Measurements from ENCODE around the gene RERG. TPM values are rescaled to one million over a fixed set of nuclear protein-coding genes. Genes with fewer than 3 reads are reported as not detected.
A peak's percentile ranks its signal among the peaks of the same experiment; 100 is the strongest.
"Not testable (repeated sequence)": the region's sequence is repeated elsewhere in the genome, so short reads cannot be mapped to it uniquely, and the experiment has no call there.

RERG gene, protein sequence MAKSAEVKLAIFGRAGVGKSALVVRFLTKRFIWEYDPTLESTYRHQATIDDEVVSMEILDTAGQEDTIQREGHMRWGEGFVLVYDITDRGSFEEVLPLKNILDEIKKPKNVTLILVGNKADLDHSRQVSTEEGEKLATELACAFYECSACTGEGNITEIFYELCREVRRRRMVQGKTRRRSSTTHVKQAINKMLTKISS
- total RNA-seq (2014; rRNA removed; shearing (Covaris generic)) = not detected in 2 replicates
- not detected in 2 replicates for polyA plus RNA-seq (2014; cell fraction: nucleus; rRNA removed)

DNA sequence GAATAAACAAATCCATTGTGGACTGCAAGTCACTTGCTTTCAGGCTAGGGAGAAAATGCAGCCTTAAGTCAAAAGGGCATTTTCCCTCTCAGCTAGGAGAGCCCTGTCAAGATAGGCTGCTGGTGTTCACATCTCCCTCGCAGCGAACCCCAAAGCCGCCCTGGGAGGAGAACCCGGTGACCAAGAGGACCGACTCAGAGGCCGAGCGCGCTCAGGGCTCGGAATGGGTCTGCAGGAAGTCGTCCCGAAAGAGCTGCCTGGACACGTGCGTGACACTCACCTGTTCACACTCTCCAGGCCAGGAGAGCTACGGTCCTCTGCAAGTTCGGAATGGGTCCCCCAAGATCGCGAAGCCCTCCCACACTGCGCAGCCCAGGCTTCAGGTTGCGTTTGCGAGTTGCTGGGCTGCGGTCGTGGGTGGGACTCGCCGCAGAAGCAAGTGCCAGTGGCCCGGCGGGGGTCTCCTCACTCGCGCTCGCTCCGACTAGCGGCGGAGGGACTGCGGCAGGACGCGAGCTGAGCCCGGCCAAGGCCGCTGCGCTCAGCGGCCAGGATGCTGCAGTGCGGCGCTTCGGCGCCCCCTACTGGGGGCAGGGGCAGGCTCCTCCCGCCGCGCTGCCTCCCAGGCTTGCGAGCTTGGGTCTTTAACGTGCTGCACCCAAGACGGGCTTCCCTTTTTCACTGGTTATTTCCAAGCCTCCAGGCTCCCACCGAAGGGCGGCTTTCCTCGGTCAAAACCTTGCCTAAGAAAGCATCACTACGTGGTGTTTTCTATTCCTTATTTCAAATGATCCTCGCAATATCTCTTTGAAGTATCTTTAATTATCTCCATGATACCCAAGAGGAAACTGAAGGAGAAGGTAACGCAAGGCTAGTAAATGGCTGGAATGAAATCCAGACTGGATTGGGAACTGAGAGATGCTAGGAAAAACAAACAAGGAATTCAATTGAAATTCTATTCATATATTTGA is at the start of gene RERG:
TSS of gene RERG (minus strand) at position 503 of the 971 bp plus-strand sequence. CDS start 3,928 bp downstream, outside the sequence.
- DNase-seq (ENCODE audit: extremely low read depth, low read depth) = peak; percentile 48

DNA sequence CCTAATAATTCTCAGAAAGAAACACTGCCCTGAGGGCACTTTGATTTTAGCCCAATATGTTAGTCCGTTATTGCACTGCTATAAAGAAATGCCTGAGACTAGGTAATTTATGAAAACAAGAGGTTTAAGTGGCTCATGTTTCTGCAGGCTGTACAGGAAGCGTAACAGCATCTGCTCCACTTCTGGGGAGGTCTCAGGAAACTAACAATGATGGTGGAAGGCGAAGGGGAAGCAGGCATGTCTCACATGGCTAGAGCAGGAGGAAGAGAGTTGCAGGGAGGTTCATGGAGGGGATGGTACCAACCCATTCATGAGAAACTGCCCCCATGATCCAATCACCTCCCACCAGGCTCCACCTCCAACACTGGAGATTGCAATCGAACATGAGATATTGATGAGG is 49.4 kb upstream of the RERG start:
- DNase-seq (ENCODE audit: extremely low read depth, low read depth) = no peak

DNA sequence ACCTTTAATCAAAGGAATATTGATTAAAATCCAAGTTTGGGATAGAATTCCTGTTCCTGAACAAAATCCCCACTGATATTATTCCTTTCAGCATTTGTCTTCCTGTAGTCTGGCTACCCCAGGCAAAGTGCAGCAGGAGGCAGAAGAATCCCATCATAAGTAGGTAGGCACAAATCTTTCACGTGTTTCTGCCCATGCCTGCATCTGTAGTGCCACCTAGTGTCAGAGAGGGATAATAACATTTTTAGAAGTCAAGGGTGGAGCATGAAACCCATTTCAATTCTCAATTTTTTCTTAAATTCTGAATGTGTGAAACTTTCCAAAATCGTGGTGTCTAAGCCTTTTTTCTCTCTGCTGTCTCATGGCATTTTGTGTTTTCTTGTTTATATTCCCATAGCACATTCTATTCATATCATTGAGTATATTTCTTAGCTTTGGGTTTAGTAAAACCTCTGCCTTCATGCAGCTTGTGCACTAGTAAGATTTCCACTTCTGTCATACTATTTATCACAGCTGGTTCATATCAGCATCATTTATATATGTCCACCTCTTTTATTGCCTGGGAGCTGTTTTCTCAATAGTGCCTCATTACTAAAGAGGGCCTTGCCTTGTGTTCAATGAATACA is 47.8 kb upstream of the RERG start:
- DNase-seq (ENCODE audit: extremely low read depth, low read depth) = peak; percentile 59

DNA sequence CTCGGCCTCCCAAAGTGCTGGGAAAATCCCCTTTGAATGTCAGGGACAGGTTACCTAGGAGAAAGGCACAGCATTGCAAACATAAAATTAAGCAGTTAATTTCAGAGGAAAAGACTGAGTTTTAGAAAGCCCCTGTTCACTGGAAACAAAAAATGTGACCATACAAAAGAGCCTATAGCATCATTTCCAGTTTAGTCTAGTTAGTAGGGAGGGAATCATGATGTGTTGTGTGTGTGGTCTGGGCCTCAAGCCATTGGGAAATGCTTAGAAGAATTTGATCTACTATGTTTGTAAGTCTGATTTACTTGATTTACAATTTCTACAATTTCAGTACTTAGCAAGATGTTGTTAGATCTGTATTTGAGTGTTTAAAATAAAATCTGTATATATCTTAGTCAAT is 47.1 kb upstream of the RERG start:
- no peak for DNase-seq (ENCODE audit: extremely low read depth, low read depth)

DNA sequence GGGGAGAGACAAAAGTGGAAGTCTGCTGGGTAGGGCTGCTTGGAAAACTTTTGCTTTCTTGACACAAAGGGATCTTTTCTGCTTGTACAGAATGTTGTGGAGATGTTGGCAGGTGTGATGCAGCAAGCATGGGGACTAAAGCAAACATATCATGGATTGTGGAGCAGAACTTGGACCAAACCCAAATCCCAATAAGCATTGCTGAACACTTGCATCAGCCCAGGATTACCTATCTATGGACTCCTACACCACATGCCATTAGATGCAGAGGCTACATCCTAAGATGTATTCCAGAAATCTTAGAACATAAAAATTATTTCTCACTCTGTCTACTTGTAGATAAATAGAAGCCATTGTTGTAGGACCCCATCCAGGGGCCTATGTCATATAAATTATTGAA is 44.7 kb upstream of the RERG start:
- DNase-seq (ENCODE audit: extremely low read depth, low read depth) = no peak

DNA sequence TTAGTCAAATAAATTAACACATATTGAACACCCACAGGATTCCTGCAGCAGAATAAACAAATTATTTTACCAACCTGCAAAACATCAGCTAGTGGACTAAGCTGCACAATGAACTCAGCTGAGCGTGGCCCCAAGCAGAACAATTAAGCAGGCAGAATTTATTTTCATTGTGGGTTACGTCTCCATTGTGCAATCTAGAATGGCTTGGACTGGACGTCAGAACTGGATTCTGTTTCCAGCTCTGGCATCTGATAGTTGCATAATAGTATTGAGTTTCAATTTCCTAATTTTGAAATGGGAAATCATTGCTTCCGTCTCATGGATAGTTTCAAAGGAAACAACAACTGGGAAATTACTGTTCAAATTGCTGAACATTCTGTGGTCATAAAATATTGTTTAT is 35.5 kb upstream of the RERG start:
- no peak for DNase-seq (ENCODE audit: extremely low read depth, low read depth)

DNA sequence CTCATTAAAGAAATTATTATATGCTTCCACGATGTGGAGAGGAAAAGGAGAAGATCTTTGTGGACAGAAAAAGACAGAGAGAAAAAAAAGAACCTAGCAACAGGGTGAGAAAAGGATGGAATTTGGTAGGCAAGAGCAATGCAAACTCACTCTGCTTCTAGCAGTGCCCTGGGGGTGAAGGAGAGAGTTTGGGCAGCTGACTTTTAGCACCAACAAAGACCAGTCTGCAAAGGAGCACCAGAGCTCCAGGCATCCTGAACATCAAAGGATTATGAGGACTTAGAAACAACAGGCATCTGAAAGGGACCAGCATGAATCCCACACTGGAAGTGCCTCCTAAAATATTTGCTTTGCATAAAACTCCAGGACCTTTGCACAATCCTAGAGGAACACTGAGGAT is 32.8 kb upstream of the RERG start:
- DNase-seq (ENCODE audit: extremely low read depth, low read depth) = no peak

DNA sequence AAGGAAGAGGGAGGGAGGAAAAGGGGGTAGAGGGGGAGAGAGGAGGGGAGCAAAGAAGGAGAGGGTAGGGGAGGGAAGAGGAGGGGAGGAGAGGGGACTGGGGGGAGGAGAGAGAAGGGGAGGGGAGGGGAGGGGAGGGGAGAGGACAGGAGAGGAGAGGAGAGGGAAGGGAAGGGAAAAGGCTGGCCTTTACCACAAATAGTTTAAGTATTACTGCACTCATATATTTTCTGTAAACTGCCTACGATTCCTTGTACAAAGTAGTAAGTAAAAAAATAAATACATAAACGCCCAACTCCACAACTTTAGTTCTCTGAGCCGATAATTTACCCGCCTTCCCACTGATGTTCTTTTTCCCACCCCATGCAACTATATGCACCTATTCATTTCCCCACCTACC is 23.7 kb upstream of the RERG start:
- DNase-seq (ENCODE audit: extremely low read depth, low read depth) = no peak

DNA sequence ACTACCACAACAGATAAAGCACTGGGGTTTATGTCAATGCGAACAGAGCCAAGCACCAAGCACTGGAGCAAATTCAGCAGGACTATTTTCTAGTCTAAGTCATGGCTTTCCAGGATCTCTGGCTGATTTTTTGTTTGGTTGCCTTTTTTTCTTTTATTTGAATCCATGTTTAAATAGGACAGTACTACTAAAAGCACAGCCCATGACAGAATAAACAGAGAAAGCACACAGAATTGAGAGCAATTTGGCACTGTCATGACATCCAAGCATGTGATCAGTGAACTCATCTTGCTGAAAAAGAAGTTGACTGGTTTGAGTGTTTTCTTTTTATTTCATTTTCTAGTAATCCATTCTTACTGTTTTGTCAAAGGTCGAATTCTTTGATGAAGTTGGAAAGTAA is 23.1 kb upstream of the RERG start:
- DNase-seq (ENCODE audit: extremely low read depth, low read depth) = no peak

DNA sequence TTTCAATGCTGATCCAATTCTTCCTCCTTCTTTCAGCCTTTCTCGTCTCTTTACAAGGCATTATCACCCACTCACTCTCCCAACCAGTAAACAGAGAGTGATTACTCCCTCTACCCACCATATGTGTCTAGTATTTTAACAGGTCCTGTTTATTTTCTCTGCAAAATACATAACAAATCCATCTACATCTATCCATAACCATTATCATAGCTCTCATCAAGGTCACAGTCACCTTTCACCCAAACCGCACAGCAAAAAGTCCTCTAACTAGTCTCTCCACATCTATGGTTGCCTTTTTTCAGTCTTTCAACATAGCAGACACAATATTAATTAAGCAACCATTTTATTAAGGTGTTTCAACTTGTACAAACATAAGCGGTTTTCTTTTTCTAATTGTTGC is 21.9 kb upstream of the RERG start:
- DNase-seq (ENCODE audit: extremely low read depth, low read depth) = no peak

DNA sequence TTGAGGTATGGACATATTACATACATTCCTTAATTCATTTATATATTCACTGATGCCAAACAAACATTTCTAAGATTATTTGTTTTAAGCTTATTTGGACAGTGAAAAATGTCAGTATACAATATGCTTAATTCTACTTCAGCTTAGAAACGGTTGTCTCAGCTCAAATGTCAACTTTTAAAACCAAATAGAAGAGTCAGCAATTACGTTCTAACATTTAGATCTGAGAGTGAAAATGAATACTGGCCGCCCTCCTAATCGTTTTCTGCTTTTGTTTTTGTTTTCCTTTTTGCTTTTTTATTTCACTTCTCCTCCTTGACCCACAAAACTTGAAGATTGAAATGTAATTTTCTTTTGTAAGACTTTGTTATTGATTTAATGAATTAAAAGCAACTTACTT is 19.7 kb upstream of the RERG start:
- DNase-seq (ENCODE audit: extremely low read depth, low read depth) = no peak

DNA sequence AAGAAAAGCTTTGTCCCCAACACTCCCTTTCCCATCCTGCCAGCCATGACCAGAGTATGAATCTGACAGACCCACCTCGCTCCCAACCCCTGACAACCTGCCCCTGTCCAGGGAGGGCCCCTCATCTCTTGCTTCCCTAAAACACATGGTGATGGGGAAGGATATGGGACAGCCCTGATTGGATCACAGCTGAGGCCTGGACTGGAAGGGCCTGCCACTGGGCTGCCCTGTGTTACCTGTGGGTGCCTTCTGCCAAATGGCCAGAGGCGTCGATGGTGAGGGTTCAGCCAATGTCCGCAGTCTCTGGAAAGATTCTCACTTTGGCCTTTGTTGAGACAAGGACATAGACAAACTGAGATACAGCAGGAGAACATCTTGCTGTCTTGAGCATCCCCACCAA is 13.3 kb upstream of the RERG start:
- DNase-seq (ENCODE audit: extremely low read depth, low read depth) = no peak

DNA sequence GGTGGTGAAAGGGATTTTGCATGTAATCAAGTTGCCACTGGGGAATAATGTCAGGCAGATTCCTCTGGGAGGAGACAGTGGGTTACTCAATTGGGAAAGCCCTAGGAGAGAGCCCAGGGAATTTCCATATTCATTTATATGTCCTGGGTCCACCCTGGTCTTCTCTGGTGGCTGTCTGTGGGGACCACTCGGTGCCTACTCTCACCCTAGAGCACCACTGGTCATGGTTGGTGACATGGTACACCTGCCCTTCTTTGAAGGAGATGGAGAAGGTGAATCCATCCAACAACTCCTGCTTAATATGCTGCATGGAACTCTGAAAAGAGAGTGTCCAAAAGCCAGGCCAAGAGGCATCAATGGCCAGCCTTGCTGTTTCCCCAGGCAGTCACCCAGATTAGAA is 12.8 kb upstream of the RERG start:
- DNase-seq (ENCODE audit: extremely low read depth, low read depth) = no peak

DNA sequence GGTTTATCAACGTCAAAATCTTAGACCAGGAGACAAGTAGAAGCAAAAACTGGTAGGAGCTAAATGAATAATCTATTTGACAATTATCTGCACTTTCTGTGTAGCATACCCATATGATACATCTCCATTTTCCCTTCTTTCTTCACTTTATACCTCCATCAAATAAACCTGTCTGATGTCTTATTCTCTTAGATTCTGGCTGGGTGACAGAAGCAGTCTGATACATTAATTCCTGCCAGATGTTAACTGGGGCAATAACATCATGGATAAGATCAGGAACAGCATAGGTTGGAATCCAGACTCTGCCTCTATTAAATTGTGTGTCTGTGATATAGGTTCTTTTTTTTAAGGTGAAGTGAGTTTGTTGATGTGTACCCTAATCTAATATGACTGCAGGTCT is 11.7 kb upstream of the RERG start:
- DNase-seq (ENCODE audit: extremely low read depth, low read depth) = no peak

DNA sequence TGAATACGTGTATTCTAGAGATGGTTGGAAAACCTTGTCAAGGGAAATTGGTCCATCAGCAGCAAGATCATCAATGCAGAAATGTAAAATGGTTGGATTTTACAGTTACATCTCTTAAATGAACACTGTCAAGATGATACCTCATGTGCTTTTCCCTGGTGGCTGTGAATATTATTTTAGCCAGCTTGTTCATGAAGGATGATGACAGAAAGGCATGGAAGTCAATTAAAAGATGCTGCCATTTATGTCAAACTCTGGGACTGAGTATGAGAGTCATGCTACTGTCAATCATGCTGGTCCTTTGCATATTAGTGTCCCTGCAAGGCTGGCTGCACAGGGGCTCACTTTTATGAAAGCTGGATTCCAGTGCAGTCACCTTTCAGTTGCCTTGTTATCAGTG is 10.3 kb upstream of the RERG start:
- DNase-seq (ENCODE audit: extremely low read depth, low read depth) = no peak

DNA sequence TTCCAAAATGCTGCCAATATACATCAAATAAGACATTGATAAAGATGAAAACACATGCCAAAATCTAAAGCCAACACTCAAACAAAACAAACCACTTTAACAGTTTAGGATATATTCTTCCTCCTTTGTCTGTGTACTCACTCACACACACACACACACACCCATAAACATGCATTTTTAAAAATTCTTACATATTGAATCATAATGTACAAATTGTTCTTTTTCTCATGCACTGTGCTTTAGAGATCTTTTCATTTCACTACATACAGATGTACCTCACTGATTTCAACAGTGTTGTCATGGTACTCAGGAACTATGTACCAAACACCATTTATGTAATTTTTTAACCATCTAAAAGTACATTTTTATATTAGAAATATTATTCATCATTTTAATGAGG is 9.5 kb upstream of the RERG start:
- no peak for DNase-seq (ENCODE audit: extremely low read depth, low read depth)

DNA sequence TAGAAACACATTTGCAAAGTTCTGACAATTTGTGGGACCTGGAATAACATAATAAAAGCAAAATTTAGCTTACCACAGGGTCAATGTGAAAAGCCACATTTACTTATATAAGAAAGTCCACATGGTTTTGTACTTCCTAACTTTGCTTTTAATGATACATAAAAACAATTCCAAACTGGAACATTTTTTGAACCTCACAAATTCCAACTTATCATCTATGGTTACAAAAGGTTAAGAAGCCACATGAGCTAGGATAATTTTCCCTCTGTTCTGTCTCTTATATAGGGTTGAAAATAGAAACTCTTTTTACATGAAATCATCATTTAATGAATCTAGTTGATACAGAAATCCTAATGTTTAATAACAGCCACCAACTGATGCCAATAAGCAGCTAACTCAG is 8.9 kb upstream of the RERG start:
- no peak for DNase-seq (ENCODE audit: extremely low read depth, low read depth)

DNA sequence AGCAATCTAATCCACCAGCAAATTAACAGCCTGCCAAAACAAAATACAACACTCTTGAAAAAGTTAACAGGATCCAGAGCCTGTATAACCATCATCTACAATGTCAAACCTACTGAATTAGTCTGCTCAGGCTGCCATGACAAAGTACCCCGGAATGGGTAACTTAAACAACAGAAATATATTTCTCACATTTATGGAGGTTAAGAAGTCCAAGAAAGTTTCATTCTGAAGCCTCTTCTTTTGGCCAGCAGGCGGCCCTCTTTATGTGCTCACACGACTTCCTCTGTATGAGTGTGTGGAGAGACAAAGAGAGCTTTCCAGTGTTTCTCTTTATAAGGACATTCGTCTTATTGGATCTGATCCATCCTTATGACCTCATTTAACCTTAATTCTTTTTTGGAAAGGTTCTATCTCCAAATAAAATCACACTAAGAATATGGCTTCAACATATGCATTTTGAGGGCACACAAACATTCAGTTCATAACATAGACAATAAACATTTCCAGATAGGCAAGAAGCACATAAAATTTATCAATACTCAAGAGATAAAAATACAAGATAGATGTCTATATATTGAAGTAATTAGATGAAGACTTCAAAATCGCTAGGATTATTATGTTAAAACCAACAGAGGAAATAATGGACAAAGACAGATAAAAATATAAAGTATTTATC is 5.9 kb upstream of the RERG start:
- peak; percentile 27 for DNase-seq (ENCODE audit: extremely low read depth, low read depth)

DNA sequence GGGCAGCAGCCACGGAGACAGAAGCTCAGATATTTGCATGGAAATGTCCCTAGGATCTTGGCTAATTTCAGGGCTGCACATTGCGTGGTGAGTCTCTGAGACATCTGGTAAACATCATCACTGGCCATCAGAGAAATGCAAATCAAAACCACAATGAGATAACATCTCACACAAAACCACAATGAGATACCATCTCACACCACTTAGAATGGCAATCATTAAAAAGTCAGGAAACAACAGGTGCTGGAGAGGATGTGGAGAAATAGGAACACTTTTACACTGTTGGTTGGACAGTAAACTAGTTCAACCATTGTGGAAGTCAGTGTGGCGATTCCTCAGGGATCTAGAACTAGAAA is 4.6 kb upstream of the RERG start:
- not testable (repeated sequence) for DNase-seq (ENCODE audit: extremely low read depth, low read depth)

DNA sequence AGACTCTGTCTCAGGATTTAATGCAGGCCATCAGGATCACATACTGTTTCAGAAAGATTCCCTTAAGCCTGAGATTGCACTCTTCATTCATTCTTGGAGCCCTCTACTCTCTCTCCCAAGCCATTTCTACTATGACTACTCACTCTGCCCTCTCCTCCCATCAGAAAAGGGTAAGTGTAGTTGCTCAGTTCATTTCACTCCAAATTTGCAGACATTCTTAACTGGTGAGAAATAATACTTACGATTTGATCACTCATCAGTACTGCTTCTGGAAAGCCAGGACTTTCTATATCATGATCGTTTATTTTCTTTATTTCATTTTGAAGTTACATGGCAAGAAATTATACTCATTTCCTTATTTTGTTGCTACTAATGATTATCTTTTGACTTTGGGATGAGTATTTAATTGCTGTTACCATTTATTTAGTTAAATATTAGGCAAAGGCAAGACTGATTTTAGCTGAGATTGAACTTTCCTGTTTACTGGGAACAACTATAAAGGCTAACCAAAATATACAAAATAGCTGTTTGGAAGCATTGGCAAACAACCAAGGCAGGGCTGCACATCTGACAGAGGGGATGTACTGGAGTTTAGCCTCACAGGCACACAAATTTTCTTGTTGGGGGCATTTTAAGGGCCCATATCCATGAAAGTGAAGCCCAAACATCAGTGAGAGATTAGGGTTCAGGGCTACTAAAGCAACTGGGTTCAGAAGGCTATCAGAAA is 4.1 kb upstream of the RERG start:
- DNase-seq (ENCODE audit: extremely low read depth, low read depth) = no peak
